ENCODE results near the gene GLIS1.

DNA sequence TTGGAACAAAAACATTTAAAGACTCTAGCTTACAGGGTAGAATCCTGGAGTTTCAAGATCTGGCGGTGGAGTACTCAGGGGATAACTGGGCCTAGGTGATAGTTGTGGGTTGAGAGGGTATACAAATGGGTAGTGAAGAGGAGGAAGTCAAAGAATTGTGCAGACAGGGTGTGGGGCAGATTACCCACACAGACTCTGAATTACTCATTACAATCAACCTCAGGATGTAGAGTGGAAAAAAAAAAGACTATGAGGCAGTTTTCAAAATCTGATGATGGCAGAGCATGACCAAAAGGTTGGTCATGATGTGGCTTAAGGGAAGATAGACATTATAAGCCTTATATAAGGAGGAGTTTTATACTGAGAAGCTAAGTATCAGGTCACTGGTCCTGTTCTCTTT, 44.1 kb upstream of the GLIS1 start:
- TF ChIP-seq JUND (IDR thresholded peaks at IDR 0.05) = no peak
- TF ChIP-seq, protein P1, sequence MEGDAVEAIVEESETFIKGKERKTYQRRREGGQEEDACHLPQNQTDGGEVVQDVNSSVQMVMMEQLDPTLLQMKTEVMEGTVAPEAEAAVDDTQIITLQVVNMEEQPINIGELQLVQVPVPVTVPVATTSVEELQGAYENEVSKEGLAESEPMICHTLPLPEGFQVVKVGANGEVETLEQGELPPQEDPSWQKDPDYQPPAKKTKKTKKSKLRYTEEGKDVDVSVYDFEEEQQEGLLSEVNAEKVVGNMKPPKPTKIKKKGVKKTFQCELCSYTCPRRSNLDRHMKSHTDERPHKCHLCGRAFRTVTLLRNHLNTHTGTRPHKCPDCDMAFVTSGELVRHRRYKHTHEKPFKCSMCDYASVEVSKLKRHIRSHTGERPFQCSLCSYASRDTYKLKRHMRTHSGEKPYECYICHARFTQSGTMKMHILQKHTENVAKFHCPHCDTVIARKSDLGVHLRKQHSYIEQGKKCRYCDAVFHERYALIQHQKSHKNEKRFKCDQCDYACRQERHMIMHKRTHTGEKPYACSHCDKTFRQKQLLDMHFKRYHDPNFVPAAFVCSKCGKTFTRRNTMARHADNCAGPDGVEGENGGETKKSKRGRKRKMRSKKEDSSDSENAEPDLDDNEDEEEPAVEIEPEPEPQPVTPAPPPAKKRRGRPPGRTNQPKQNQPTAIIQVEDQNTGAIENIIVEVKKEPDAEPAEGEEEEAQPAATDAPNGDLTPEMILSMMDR (IDR thresholded peaks at IDR 0.05 in 2 of 3, conservative IDR thresholded peaks at IDR 0.05 in 1 of 3; ENCODE audit: borderline replicate concordance in 1 of 3, insufficient read depth in 1 of 3, low read depth in 2 of 3, low read length in 2 of 3) = no peak
- TF ChIP-seq EZH2 (IDR thresholded peaks at IDR 0.05) = no peak
- TF ChIP-seq, protein P2, sequence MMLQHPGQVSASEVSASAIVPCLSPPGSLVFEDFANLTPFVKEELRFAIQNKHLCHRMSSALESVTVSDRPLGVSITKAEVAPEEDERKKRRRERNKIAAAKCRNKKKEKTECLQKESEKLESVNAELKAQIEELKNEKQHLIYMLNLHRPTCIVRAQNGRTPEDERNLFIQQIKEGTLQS (IDR thresholded peaks at IDR 0.05) = no peak
- no peak for TF ChIP-seq EGR1 (IDR thresholded peaks at IDR 0.05; ENCODE audit: low read depth)
- TF ChIP-seq, protein P3, sequence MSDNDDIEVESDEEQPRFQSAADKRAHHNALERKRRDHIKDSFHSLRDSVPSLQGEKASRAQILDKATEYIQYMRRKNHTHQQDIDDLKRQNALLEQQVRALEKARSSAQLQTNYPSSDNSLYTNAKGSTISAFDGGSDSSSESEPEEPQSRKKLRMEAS (IDR thresholded peaks at IDR 0.05) = no peak
- TF ChIP-seq EZH2phosphoT487 (IDR thresholded peaks at IDR 0.05; ENCODE audit: borderline replicate concordance) = no peak
- no peak for TF ChIP-seq RAD21 (IDR thresholded peaks at IDR 0.05; ENCODE audit: low read depth)
- no peak for TF ChIP-seq YY1 (IDR thresholded peaks at IDR 0.05; ENCODE audit: extremely low read depth, insufficient replicate concordance, low read depth, low read length)
